Measurements from ENCODE around the gene CLCA1.
A peak's percentile ranks its signal among the peaks of the same experiment; 100 is the strongest.

CLCA1 gene

DNA sequence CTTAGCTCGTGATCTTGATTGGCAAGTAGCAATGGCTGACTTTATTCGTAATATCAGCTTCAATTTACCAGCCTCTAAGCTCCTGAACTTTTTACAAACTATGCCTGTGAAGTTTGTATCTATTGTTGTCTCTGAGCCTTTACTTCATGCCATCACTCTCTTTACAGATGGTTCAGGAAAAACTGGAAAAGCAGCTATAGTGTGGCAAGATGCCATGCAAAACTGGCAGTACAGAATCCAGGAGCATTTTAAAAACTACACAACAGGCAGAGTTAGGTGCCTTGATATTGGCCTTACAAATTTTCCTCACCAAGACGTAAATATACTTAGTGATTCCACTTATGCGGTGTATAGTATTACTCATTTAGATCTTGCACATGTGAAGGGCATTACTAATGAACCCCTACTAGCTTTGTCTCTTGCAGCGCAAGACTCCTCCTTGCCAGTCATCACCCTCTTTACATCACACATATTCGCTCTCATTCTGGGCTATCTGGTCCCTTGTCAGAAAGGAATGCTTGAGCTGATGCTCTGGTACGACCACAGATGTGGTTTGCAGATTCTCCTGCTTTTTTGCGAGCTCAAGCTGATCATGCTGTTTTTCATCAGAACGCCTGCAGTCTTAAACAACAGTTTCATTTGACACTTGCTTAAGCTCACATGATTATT lies 36.3 kb downstream of the CLCA1 start:
- Histone ChIP-seq H3K36me3 (no peaks in the 10 kb centered on the region), H3K27ac (no peak overlapping the region), H3K27me3 (ENCODE audit: insufficient read depth, low read depth, severe bottlenecking) (no peaks in the 10 kb centered on the region), H3K9me3 (ENCODE audit: severe bottlenecking) (no peaks in the 10 kb centered on the region), H3K4me3 (ENCODE audit: low read depth, low read length) (no peak overlapping the region)
- DNase-seq, result no peak
- TF ChIP-seq, protein P1, sequence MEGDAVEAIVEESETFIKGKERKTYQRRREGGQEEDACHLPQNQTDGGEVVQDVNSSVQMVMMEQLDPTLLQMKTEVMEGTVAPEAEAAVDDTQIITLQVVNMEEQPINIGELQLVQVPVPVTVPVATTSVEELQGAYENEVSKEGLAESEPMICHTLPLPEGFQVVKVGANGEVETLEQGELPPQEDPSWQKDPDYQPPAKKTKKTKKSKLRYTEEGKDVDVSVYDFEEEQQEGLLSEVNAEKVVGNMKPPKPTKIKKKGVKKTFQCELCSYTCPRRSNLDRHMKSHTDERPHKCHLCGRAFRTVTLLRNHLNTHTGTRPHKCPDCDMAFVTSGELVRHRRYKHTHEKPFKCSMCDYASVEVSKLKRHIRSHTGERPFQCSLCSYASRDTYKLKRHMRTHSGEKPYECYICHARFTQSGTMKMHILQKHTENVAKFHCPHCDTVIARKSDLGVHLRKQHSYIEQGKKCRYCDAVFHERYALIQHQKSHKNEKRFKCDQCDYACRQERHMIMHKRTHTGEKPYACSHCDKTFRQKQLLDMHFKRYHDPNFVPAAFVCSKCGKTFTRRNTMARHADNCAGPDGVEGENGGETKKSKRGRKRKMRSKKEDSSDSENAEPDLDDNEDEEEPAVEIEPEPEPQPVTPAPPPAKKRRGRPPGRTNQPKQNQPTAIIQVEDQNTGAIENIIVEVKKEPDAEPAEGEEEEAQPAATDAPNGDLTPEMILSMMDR (IDR thresholded peaks at IDR 0.05; ENCODE audit: low read depth, low read length), result no peak

DNA sequence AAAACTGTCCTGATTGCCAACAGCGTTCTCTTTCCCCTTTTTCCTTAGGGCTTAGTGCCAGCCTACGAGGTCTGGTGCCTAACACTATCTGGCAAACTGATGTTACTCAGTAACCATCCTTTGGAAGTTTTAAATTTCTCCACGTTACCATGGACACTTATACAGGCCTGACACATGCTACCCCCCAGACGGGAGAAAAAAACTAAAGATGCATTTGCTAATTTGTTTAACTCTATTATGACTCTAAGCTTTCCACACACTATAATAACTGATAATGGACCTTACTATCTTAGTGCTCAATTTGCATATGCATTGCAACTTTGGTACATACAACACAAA lies 36.8 kb downstream of the CLCA1 start:
- no peak for DNase-seq
- Histone ChIP-seq H3K9me3 (ENCODE audit: severe bottlenecking) (no peaks in the 10 kb centered on the region), H3K27ac (no peak overlapping the region), H3K36me3 (no peaks in the 10 kb centered on the region), H3K4me3 (ENCODE audit: low read depth, low read length) (no peak overlapping the region), H3K27me3 (ENCODE audit: insufficient read depth, low read depth, severe bottlenecking) (no peaks in the 10 kb centered on the region)
- TF ChIP-seq, protein P1 (IDR thresholded peaks at IDR 0.05; ENCODE audit: low read depth, low read length), result no peak

DNA sequence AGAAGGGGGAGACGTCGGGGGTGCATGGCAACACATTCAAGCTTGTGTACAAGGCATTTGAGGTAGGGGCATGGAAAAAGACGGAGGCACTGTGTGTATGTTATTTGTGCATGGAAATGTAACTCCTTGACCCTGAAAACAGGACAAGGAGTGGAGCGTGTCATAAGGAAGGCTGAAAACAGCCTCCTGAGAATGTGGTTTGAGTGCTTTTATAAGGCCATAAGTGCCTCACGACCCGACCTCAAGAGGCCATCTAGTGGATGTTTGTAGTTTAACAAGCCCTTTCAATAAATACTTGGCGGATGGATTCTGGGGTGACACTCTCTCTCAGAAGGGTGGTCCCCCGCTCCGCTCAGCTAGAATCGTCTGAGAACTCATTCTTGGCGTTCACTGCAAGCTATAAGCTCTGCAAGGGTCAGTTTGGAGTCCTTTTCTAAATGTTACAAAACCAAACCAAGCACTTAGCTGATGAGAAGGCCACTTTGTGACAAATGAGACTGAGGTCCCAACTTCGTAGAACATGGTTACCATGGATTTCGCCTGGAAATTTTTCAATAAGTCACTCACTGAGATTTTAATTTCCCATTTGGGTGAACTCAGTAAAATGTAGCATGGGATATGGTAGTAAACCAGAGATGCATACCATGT lies 39.3 kb downstream of the CLCA1 start:
- Histone ChIP-seq H3K27ac (no peak overlapping the region), H3K27me3 (ENCODE audit: insufficient read depth, low read depth, severe bottlenecking) (no peaks in the 10 kb centered on the region), H3K9me3 (ENCODE audit: severe bottlenecking) (no peaks in the 10 kb centered on the region), H3K36me3 (no peaks in the 10 kb centered on the region), H3K4me3 (ENCODE audit: low read depth, low read length) (no peak overlapping the region)
- DNase-seq, result peak; percentile 17
- TF ChIP-seq, protein P1 (IDR thresholded peaks at IDR 0.05; ENCODE audit: low read depth, low read length), result peak; percentile 50

DNA sequence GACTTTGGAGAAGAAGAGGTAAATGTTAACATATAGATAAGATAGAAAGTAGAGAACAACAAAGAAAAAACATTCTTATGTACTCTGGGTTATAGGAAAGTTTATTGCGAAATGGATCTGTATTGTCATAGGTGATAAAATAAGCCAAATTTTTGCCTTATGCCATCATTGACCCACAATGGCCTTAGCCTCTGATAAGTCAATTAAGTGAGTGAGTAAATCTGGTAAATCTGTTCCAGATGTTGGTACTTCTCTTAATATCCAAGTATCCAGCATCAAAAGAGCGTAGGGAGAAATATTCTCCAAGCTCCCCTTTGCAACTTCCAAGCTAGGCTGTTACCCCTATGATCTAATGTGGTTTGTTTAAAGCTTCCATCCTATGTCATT lies 39.8 kb downstream of the CLCA1 start:
- TF ChIP-seq, protein P1 (IDR thresholded peaks at IDR 0.05; ENCODE audit: low read depth, low read length), result no peak
- Histone ChIP-seq H3K9me3 (ENCODE audit: severe bottlenecking) (no peaks in the 10 kb centered on the region), H3K27ac (no peak overlapping the region), H3K4me3 (ENCODE audit: low read depth, low read length) (no peak overlapping the region), H3K27me3 (ENCODE audit: insufficient read depth, low read depth, severe bottlenecking) (no peaks in the 10 kb centered on the region), H3K36me3 (no peaks in the 10 kb centered on the region)
- DNase-seq, result no peak

DNA sequence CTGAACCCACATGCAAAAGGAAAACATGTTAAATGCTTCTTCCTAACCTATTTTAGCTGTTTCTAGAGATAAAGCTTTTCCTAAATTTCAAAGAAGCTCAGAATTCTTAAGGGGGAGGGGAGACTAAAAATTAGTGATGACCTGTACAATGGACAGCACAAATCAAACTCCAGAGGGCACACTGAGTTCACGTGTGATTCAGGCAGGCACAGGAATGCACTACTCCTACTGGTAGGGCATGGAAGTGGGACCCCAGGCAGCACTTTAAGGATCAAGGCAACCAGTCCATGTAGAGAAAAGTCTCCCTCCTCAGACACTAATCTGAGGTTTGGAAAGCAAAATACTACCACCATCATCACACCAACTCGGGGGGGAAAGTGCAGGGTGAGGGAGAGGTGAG lies 46.9 kb downstream of the CLCA1 start:
- H3K27me3 ChIP-seq (ENCODE audit: insufficient read depth, low read depth, severe bottlenecking), result no peaks in the 10 kb centered on the region
- H3K27ac ChIP-seq, result no peak overlapping the region
- DNase-seq, result peak; percentile 52
- H3K9me3 ChIP-seq (ENCODE audit: severe bottlenecking), result no peaks in the 10 kb centered on the region
- H3K4me3 ChIP-seq (ENCODE audit: low read depth, low read length), result no peak overlapping the region
- TF ChIP-seq, protein P1 (IDR thresholded peaks at IDR 0.05; ENCODE audit: low read depth, low read length), result peak; percentile 68
- H3K36me3 ChIP-seq, result no peaks in the 10 kb centered on the region

DNA sequence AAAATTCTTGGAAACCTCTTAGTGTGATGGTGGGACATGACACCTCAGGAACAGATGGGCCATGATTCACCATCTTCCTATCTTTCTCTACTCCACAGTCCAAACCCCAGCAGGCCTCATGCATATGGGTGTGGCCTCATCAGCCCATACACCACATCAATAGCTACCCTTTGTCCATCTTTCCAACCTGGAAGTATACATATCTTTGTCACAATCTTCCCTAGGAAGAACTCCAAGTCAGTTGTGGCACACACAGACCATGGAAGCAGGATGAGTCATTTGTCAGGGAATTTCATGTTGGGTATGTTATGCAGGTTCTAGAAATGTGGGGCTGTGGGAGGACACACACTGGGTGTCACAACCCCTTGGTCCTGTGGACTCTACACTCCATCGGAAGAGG lies 47.6 kb downstream of the CLCA1 start:
- no peak overlapping the region for H3K4me3 ChIP-seq (ENCODE audit: low read depth, low read length)
- no peaks in the 10 kb centered on the region for H3K9me3 ChIP-seq (ENCODE audit: severe bottlenecking)
- DNase-seq, result no peak
- H3K36me3 ChIP-seq, result no peaks in the 10 kb centered on the region
- no peak overlapping the region for H3K27ac ChIP-seq
- no peaks in the 10 kb centered on the region for H3K27me3 ChIP-seq (ENCODE audit: insufficient read depth, low read depth, severe bottlenecking)
- TF ChIP-seq, protein P1 (IDR thresholded peaks at IDR 0.05; ENCODE audit: low read depth, low read length), result no peak

All from WERI-Rb-1 (cell line).